Endothelial cell of umbilical vein (primary cell): ENCODE data around the gene CNNM2. TPM values are rescaled to one million over a fixed set of nuclear protein-coding genes. Genes with fewer than 3 reads are reported as not detected.

ENCODE experiments used
- BruUV-seq: library from RNA; stranded (reverse); fragments of 400-500 nt; replicated peaks from 2 replicates; lab custom pipeline; 2021; lab: Mats Ljungman, UMichigan
- CTCF ChIA-PET: fragments of 300-600, 350-600 bp; sonication (Branson Sonifier 250); formaldehyde crosslinking; loops from one replicate; lab custom pipeline; 2021; ENCODE audit warnings: antibody characterized with exemption, inconsistent platforms; lab: Charles Lee
- POLR2A ChIA-PET: fragments of 300-600, 350-600 bp; sonication (Branson Sonifier 250); formaldehyde crosslinking; loops from one replicate; lab custom pipeline; 2021; ENCODE audit warnings: antibody characterized with exemption, inconsistent platforms; lab: Charles Lee
- DNase-seq: peaks from one replicate; pipeline ENCODE4 v3.0.0-alpha.2; 2011; ENCODE audit warnings: low read depth, low spot score
- FAIRE-seq: peaks from 2 replicates; lab custom pipeline; 2011; peaks lifted over from hg19 to GRCh38; lab: Jason Lieb, UNC
- H2AFZ ChIP-seq: 2 replicates; pipeline ENCODE4 v1.6.0; 2012; ENCODE audit warnings: low read depth, low read length, control low read depth, inconsistent platforms
- H3K27ac ChIP-seq: 2 replicates; pipeline ENCODE4 v1.5.1; 2011; ENCODE audit warnings: low read depth, mild to moderate bottlenecking, control low read depth, low read length, moderate library complexity; ENCODE audit not compliant: insufficient read depth
- H3K27me3 ChIP-seq, 2 experiments: 2 replicates each; pipeline versions ENCODE4 v1.6.0 to v1.6.1; 2011; ENCODE audit warnings: low read length in 2 of 2, mixed read lengths in 1 of 2; ENCODE audit not compliant: control insufficient read depth in 2 of 2, insufficient read depth in 2 of 2
- H3K36me3 ChIP-seq, 2 experiments: 2 replicates in 1 of 2; 3 replicates in 1 of 2; pipeline ENCODE4 v1.5.1; 2011; ENCODE audit warnings: low read length in 2 of 2, mild to moderate bottlenecking in 1 of 2, moderate library complexity in 1 of 2; ENCODE audit not compliant: control insufficient read depth in 2 of 2, insufficient read depth in 2 of 2; ENCODE audit errors: extremely low read depth in 1 of 2
- H3K4me1 ChIP-seq: 3 replicates; pipeline ENCODE4 v1.5.1; 2011; ENCODE audit warnings: mild to moderate bottlenecking, low read length; ENCODE audit not compliant: control insufficient read depth, insufficient read depth; ENCODE audit errors: extremely low read depth
- H3K4me2 ChIP-seq: 2 replicates; pipeline ENCODE4 v1.6.1; 2011; ENCODE audit warnings: low read length, control low read depth, mixed read lengths; ENCODE audit not compliant: insufficient read depth
- H3K4me3 ChIP-seq, 3 experiments: fragments of 200-600 bp in 1 of 3; sonication (generic), shearing (Covaris generic) in 1 of 3; replicated peaks in 1 of 3; 2 replicates each; pipeline ENCODE4 v1.5.1; 2011 to 2016; ENCODE audit warnings: control low read depth in 3 of 3, low read length in 3 of 3, mild to moderate bottlenecking in 2 of 3, inconsistent platforms in 1 of 3, low read depth in 1 of 3, moderate library complexity in 1 of 3; ENCODE audit not compliant: insufficient read depth in 1 of 3
- H3K79me2 ChIP-seq: 2 replicates; pipeline ENCODE4 v1.6.0; 2012; ENCODE audit warnings: low read length, inconsistent platforms; ENCODE audit not compliant: control insufficient read depth, insufficient read depth
- H3K9ac ChIP-seq: replicated peaks from 2 replicates; pipeline ENCODE3; 2011; ENCODE audit warnings: low read length, control low read depth; ENCODE audit not compliant: insufficient read depth; ENCODE audit errors: extremely low read depth
- H3K9me1 ChIP-seq: replicated peaks from 3 replicates; pipeline ENCODE4 v1.6.0; 2011; ENCODE audit warnings: mild to moderate bottlenecking, low read length; ENCODE audit not compliant: control insufficient read depth, insufficient read depth; ENCODE audit errors: extremely low read depth
- H3K9me3 ChIP-seq: replicated peaks from 2 replicates; pipeline ENCODE4 v1.5.1; 2012; ENCODE audit warnings: low read length, inconsistent platforms; ENCODE audit not compliant: control insufficient read depth, insufficient read depth
- H4K20me1 ChIP-seq: replicated peaks from 2 replicates; pipeline ENCODE3; 2011; ENCODE audit warnings: mild to moderate bottlenecking, low read length; ENCODE audit not compliant: control insufficient read depth, insufficient read depth; ENCODE audit errors: extremely low read depth
- EZH2 ChIP-seq: IDR thresholded peaks from 2 replicates; pipeline ENCODE4 v1.6.1; 2012; ENCODE audit warnings: borderline replicate concordance, low read depth, mild to moderate bottlenecking, moderate library complexity, low read length, inconsistent platforms; ENCODE audit not compliant: severe bottlenecking
- FOS ChIP-seq: IDR thresholded peaks from 2 replicates; pipeline ENCODE4 v1.6.1; 2011; ENCODE audit warnings: mild to moderate bottlenecking, low read length, moderate library complexity, borderline replicate concordance; ENCODE audit not compliant: insufficient read depth
- GATA2 ChIP-seq: IDR thresholded peaks from 2 replicates; pipeline ENCODE4 v1.7.0; 2011; ENCODE audit warnings: low read depth, mild to moderate bottlenecking, moderate library complexity, mixed read lengths, low read length; ENCODE audit not compliant: insufficient read length, insufficient read depth
- JUN ChIP-seq: IDR thresholded peaks from 2 replicates; pipeline ENCODE4 v1.6.1; 2011; ENCODE audit warnings: borderline replicate concordance, low read depth; ENCODE audit not compliant: insufficient read length, insufficient read depth
- MYC ChIP-seq: IDR thresholded peaks from one replicate; pipeline ENCODE4 v1.6.1; 2011; ENCODE audit warnings: mild to moderate bottlenecking, low read depth, low read length
- POLR2A ChIP-seq: IDR thresholded peaks from 2 replicates; pipeline ENCODE4 v1.6.1; 2012; ENCODE audit warnings: low read depth, mild to moderate bottlenecking, control low read depth, low read length
- POLR2AphosphoS5 ChIP-seq: IDR thresholded peaks from 2 replicates; pipeline ENCODE4 v1.6.1; 2012; ENCODE audit warnings: low read depth, mild to moderate bottlenecking, control low read depth, low read length, moderate library complexity; ENCODE audit not compliant: insufficient read depth
- dilution Hi-C: fragments of 300-500 bp; cut with MboI; formaldehyde crosslinking; loops from one replicate; pipeline ENCODE4 v1.15.0; 2019; ENCODE audit warnings: low sequenced_read_pairs; ENCODE audit not compliant: extremely low pct_ligation_motif_present
- intact Hi-C: fragments of 100-400 bp; cut with micrococcal nuclease; formaldehyde crosslinking; loops from one replicate; pipeline ENCODE4 v1.10.0; 2022
- polyA plus RNA-seq, 4 experiments: library from polyadenylated mRNA; depleted of rRNA in 3 of 4; stranded (reverse) in 3 of 4; unstranded in 1 of 4; fragments of >200 nt; gene quantifications; 2 replicates each; pipeline versions ENCODE4 v1.2.1 to v1.2.3, GENCODE V29; 2011 to 2012; ENCODE audit warnings: missing spikeins in 1 of 4
- total RNA-seq: library from RNA; stranded (reverse); gene quantifications from 2 replicates; pipeline ENCODE4 v1.2.3, GENCODE V29; 2021
- TF ChIP-seq, protein P1 (sequence below), 2 donors: IDR thresholded peaks; 1 replicate in 1 of 2; 2 replicates in 1 of 2; pipeline ENCODE4 v1.5.1; 2011; ENCODE audit warnings: low read length in 2 of 2, mild to moderate bottlenecking in 2 of 2, moderate library complexity in 2 of 2, control low read depth in 1 of 2, inconsistent platforms in 1 of 2, low read depth in 1 of 2; ENCODE audit not compliant: insufficient read depth in 1 of 2; ENCODE audit errors: extremely low read depth in 1 of 2
- TF ChIP-seq, protein P2 (sequence below): IDR thresholded peaks from 2 replicates; pipeline ENCODE4 v1.6.1; 2011; ENCODE audit not compliant: insufficient read depth, insufficient read length

CNNM2 gene
- total and polyA plus RNA-seq, 2 donors (not counting 3 experiments of a cell fraction or from before 2014, with no cell fraction given), result 1.9 to 3.0 TPM

DNA sequence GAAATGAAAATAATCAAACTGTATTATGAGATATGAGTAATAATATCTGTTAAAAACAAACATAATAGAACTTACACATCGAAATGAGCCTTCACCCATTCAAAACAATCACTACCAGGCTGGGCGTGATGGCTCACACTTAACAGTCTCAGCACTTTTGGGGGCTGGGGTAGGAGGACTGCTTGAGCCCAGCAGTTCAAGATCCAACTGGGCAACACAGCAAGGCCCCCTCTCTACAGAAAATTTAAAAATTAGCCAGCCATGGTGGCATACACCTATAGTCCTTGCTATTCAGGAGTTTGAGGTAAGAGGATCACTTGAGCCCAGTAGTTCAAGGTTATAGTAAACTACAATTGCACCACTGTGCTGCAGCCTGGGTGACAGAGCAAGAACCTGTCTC is 199.2 kb downstream of the CNNM2 start:
- no TSS peak for BruUV-seq
- no peak overlapping the region for H2AFZ ChIP-seq
- DNase-seq (no peak), FAIRE-seq (no peak)
- no peaks in the 10 kb centered on the region for H3K27me3 ChIP-seq
- TF ChIP-seq, protein P1, sequence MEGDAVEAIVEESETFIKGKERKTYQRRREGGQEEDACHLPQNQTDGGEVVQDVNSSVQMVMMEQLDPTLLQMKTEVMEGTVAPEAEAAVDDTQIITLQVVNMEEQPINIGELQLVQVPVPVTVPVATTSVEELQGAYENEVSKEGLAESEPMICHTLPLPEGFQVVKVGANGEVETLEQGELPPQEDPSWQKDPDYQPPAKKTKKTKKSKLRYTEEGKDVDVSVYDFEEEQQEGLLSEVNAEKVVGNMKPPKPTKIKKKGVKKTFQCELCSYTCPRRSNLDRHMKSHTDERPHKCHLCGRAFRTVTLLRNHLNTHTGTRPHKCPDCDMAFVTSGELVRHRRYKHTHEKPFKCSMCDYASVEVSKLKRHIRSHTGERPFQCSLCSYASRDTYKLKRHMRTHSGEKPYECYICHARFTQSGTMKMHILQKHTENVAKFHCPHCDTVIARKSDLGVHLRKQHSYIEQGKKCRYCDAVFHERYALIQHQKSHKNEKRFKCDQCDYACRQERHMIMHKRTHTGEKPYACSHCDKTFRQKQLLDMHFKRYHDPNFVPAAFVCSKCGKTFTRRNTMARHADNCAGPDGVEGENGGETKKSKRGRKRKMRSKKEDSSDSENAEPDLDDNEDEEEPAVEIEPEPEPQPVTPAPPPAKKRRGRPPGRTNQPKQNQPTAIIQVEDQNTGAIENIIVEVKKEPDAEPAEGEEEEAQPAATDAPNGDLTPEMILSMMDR (IDR thresholded peaks at IDR 0.05; ENCODE audit: extremely low read depth in 1 of 2, insufficient read depth in 1 of 2, low read depth in 1 of 2, low read length in 2 of 2), result no peak
- no peak for TF ChIP-seq POLR2A
- no peak for TF ChIP-seq FOS
- no peak for TF ChIP-seq GATA2
- TF ChIP-seq JUN, result no peak
- no peak overlapping the region for H3K4me2 ChIP-seq
- CTCF ChIA-PET, result no interaction called here
- no peak overlapping the region for H3K4me3 ChIP-seq
- POLR2A ChIA-PET, result no interaction called here
- dilution Hi-C loops, result no loop called here
- no peak overlapping the region for H3K27ac ChIP-seq
- H3K9me3 ChIP-seq, result no peaks in the 10 kb centered on the region
- H3K79me2 ChIP-seq, result peaks cover 6% of the 10 kb centered on the region
- no peaks in the 10 kb centered on the region for H3K9me1 ChIP-seq
- no peaks in the 10 kb centered on the region for H3K36me3 ChIP-seq
- H4K20me1 ChIP-seq, result no peaks in the 10 kb centered on the region
- intact Hi-C loops, result no loop called here
- H3K4me1 ChIP-seq, result no peaks in the 10 kb centered on the region
- no peak overlapping the region for H3K9ac ChIP-seq

DNA sequence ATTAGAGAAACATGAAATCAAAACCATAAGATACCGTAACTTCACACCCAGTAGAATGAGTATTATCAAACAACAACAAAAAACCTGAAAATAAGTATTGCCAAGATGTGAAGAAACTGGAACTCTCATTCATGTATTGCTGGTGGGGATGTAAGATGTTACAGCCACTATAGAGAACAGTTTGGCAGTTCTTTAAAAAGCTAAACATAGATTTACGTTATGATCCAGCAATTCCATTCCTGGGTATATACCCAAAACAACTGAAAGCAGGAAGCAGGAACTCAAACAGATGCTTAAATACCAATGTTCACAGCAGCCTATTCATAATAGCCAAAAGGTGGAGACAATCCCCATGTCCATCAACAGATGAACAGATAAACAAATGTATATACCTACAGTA is 202.5 kb downstream of the CNNM2 start:
- dilution Hi-C loops (no loop called here), intact Hi-C loops (no loop called here)
- no peak overlapping the region for H2AFZ ChIP-seq
- H3K4me2 ChIP-seq, result no peak overlapping the region
- no peak overlapping the region for H3K27ac ChIP-seq
- H3K4me3 ChIP-seq, result no peak overlapping the region
- ChIA-PET CTCF (interaction anchor here (2.0 kb wide), 1 partner anchor 124 kb away, joined by 11 read pairs; no protein-coding TSS in a partner anchor), POLR2A (no interaction called here)
- no peak overlapping the region for H3K9ac ChIP-seq
- no peaks in the 10 kb centered on the region for H3K9me3 ChIP-seq
- no peak for FAIRE-seq
- H3K79me2 ChIP-seq, result peaks cover 3% of the 10 kb centered on the region
- TF ChIP-seq POLR2AphosphoS5 (no peak), EZH2 (no peak), FOS (no peak), GATA2 (no peak), POLR2A (no peak), MYC (no peak), JUN (no peak)
- TF ChIP-seq, protein P2, sequence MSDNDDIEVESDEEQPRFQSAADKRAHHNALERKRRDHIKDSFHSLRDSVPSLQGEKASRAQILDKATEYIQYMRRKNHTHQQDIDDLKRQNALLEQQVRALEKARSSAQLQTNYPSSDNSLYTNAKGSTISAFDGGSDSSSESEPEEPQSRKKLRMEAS, result no peak
- TF ChIP-seq, protein P1 (IDR thresholded peaks at IDR 0.05; ENCODE audit: extremely low read depth in 1 of 2, insufficient read depth in 1 of 2, low read depth in 1 of 2, low read length in 2 of 2), result no peak
- no peaks in the 10 kb centered on the region for H3K9me1 ChIP-seq
- BruUV-seq, result no TSS peak
- H3K27me3 ChIP-seq, result no peaks in the 10 kb centered on the region
- H3K4me1 ChIP-seq, result no peaks in the 10 kb centered on the region
- peaks cover 3 to 4% of the 10 kb centered on the region in 2 experiments for H3K36me3 ChIP-seq
- H4K20me1 ChIP-seq, result no peaks in the 10 kb centered on the region
- DNase-seq, result no peak
